ENCODE data around the gene PPP2R2D. TPM values are rescaled to one million over a fixed set of nuclear protein-coding genes. Genes with fewer than 3 reads are reported as not detected.

The PPP2R2D gene
- total RNA-seq, 2 donors from 2014 or later = 23.8 to 30.6 TPM

DNA sequence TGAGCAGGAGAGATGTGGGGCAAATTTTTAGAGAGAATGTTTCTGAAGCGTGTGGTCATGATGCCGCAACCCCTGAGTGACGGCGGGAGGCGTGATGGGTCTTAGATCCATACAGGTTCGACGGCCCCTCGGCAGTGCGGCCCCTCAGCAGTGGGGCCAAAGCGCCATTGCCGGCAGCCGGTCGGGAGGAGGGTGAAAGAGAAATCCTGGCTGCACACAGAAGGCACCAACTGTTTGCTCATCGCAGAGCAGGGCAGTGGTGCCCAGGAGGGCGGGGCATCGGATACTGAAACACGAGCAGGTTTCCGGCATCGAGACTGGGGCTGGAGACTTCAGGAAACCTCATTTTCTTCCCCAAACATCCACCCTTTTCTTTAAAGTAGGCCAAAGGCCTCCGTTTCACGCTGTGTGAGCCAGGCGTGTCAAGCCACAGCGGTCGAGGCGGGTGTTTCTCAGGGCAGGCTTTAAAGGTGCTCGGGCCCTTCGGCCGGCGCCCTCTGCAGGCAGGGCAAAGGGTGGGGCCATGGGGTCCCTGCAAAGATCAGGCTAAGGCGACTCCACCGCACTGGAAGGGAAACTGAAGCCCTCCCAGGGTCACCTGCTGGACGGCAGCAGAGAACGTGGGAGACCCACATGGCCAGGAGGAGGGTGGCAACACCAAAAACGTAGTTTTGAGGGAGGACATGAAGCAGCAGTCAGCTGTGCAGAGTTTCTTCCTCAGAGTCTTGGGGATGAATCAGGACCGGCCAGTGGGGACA lies 42.0 kb upstream of the PPP2R2D start:
- no peaks in the 10 kb centered on the region for H3K36me3 ChIP-seq
- H3K4me1 ChIP-seq = no peaks in the 10 kb centered on the region
- H3K4me3 ChIP-seq = no peak overlapping the region
- DNase-seq (ENCODE audit: low spot score) = no peak
- no peaks in the 10 kb centered on the region for H3K9me3 ChIP-seq
- H3K27ac ChIP-seq = no peak overlapping the region
- H3K27me3 ChIP-seq = no peaks in the 10 kb centered on the region
- TF ChIP-seq, protein P1, sequence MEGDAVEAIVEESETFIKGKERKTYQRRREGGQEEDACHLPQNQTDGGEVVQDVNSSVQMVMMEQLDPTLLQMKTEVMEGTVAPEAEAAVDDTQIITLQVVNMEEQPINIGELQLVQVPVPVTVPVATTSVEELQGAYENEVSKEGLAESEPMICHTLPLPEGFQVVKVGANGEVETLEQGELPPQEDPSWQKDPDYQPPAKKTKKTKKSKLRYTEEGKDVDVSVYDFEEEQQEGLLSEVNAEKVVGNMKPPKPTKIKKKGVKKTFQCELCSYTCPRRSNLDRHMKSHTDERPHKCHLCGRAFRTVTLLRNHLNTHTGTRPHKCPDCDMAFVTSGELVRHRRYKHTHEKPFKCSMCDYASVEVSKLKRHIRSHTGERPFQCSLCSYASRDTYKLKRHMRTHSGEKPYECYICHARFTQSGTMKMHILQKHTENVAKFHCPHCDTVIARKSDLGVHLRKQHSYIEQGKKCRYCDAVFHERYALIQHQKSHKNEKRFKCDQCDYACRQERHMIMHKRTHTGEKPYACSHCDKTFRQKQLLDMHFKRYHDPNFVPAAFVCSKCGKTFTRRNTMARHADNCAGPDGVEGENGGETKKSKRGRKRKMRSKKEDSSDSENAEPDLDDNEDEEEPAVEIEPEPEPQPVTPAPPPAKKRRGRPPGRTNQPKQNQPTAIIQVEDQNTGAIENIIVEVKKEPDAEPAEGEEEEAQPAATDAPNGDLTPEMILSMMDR (IDR thresholded peaks at IDR 0.05) = no peak

DNA sequence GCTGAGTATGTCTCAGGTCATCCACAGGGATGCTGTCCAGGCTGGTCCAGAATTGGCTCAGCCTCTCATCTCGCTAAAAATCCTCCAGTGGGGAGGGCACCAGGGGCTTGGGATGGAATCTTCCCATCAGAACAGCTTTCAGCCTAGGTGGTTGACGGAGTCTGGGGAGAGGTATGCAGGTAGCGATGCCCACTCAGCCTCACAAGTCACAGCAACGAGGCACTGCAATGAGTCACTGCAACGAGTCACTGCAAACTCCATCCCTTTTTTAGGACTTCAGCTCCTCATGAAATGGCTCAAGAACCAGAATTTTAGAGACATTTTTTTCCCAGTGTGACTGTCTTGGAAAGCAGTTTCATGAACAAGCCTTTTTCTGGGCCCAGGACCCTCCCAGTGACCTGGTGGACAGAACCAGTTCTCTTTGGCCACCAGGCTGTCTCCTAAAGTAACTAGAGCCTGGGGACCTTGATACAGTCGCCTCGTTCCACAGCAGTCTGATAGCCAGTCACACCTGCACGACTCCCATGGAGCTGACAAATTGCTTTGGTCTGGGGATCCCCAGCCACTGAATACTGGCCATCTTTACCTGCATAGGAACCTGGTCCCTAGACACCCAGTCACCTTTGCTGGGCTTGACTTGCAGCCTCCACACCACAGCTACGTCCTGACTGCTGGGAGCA lies 41.3 kb upstream of the PPP2R2D start:
- Histone ChIP-seq H3K36me3 (no peaks in the 10 kb centered on the region), H3K4me1 (no peaks in the 10 kb centered on the region), H3K27me3 (no peaks in the 10 kb centered on the region), H3K27ac (no peak overlapping the region), H3K9me3 (no peaks in the 10 kb centered on the region), H3K4me3 (no peak overlapping the region)
- TF ChIP-seq, protein P1 (IDR thresholded peaks at IDR 0.05) = no peak
- no peak for DNase-seq (ENCODE audit: low spot score)

DNA sequence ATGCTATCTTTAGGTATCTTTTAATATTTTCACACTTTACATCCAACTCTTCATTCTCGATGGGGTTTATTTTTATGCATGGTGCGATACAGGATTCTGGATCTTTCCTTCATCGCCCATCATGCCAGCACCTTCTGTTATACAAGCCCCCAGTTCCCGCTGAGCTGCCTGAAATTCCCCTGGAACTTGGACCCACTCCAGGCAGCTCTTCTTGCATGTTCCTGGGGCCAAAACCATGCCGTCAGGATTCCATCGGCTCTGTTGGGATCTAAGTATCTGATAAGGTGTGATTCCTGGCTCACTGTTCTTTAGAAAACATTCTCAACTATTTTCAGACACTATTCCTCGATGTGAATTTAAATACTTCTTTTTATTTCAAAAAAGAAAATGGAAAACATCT lies 40.5 kb upstream of the PPP2R2D start:
- Histone ChIP-seq H3K27me3 (no peaks in the 10 kb centered on the region), H3K4me1 (no peaks in the 10 kb centered on the region), H3K27ac (no peak overlapping the region), H3K9me3 (no peaks in the 10 kb centered on the region), H3K4me3 (no peak overlapping the region), H3K36me3 (no peaks in the 10 kb centered on the region)
- TF ChIP-seq, protein P1 (IDR thresholded peaks at IDR 0.05) = no peak
- no peak for DNase-seq (ENCODE audit: low spot score)

DNA sequence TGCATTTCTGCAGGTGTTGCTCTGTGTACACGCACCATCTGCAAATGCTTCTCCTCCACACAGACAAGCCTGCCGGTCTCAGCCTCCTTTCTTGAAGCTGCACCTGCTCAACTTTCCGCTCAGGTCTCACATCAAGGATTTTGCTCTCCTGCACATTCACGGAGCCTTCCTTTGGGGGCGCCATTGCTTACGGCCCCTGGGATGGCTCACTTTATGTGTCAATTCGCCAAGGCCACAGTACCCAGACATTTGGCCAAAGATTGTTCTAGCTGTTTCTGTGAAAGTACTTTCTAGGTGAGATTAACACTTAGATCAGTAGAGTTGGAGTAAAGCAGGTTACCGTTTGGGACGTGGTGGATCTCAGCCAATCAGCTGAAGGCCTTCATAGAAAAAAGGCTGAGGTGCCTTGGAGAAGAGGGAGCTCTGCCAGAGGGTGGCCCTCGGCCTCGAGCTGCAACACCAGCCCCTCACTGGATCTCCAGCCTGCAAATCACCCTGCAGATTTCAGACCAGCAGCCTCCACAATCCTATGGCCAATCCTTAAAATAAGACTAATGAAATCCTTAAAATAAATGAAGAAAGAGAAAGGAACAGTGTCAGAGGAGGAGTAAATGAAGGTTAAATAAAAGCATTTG lies 39.9 kb upstream of the PPP2R2D start:
- H3K36me3 ChIP-seq = no peaks in the 10 kb centered on the region
- H3K27me3 ChIP-seq = no peaks in the 10 kb centered on the region
- H3K4me1 ChIP-seq = no peaks in the 10 kb centered on the region
- no peak for DNase-seq (ENCODE audit: low spot score)
- H3K4me3 ChIP-seq = no peak overlapping the region
- no peaks in the 10 kb centered on the region for H3K9me3 ChIP-seq
- TF ChIP-seq, protein P1 (IDR thresholded peaks at IDR 0.05) = no peak
- no peak overlapping the region for H3K27ac ChIP-seq

DNA sequence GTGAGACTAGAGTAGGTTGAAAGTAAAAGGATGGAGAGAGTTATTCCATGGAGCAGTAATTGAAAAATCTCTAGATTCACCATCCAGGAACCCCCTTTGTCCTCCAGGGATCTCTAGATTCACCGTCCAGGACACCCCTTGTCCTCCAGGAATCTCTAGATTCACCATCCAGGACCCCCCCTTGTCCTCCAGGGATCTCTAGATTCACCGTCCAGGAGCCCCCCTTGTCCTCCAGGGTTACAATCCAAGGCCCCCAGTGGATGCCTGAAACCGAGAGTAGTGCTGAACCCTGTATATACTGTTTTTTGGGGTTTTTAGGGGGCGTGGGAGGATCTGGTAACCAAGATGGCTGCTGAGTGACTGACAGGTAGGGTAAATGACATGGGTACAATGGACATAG lies 38.3 kb upstream of the PPP2R2D start:
- no peak overlapping the region for H3K27ac ChIP-seq
- H3K4me1 ChIP-seq = no peaks in the 10 kb centered on the region
- no peak overlapping the region for H3K4me3 ChIP-seq
- TF ChIP-seq, protein P1 (IDR thresholded peaks at IDR 0.05) = no peak
- H3K27me3 ChIP-seq = no peaks in the 10 kb centered on the region
- no peaks in the 10 kb centered on the region for H3K9me3 ChIP-seq
- H3K36me3 ChIP-seq = no peaks in the 10 kb centered on the region
- DNase-seq (ENCODE audit: low spot score) = no peak
